Esophagus muscularis mucosa (tissue), 4 donors: ENCODE measurements around the gene MED13L.

Experiments used
- EP300 ChIP-seq: sonication (generic); formaldehyde crosslinking; IDR thresholded peaks from one replicate; pipeline ENCODE4 v1.6.1; 2017; ENCODE audit warnings: antibody characterized with exemption
- POLR2A ChIP-seq: fragments of 450-650 bp; IDR thresholded peaks from one replicate; pipeline ENCODE4 v1.6.1; 2017; ENCODE audit warnings: antibody characterized with exemption, moderate library complexity, mild to moderate bottlenecking, low read depth
- TF ChIP-seq, protein P1 (sequence below), 3 experiments: fragments of 200-600 bp in 2 of 3; fragments of 450-650 bp in 1 of 3; sonication (generic) in 2 of 3; IDR thresholded peaks; one replicate each; pipeline ENCODE4 v1.5.1; 2017 to 2019; ENCODE audit warnings: antibody characterized with exemption in 3 of 3, mild to moderate bottlenecking in 2 of 3, moderate library complexity in 1 of 3

- TF ChIP-seq, protein P1, sequence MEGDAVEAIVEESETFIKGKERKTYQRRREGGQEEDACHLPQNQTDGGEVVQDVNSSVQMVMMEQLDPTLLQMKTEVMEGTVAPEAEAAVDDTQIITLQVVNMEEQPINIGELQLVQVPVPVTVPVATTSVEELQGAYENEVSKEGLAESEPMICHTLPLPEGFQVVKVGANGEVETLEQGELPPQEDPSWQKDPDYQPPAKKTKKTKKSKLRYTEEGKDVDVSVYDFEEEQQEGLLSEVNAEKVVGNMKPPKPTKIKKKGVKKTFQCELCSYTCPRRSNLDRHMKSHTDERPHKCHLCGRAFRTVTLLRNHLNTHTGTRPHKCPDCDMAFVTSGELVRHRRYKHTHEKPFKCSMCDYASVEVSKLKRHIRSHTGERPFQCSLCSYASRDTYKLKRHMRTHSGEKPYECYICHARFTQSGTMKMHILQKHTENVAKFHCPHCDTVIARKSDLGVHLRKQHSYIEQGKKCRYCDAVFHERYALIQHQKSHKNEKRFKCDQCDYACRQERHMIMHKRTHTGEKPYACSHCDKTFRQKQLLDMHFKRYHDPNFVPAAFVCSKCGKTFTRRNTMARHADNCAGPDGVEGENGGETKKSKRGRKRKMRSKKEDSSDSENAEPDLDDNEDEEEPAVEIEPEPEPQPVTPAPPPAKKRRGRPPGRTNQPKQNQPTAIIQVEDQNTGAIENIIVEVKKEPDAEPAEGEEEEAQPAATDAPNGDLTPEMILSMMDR (IDR thresholded peaks at IDR 0.05): peak; percentile 39 to 66 (median 51)
- no peak for TF ChIP-seq POLR2A
- TF ChIP-seq EP300: no peak
Measured at GRCh38 chr12:116066381-116067230, 210.9 kb downstream of the MED13L start.
